ENCODE results near the gene SLC22A8.
"Not testable (repeated sequence)": the region's sequence is repeated elsewhere in the genome, so short reads cannot be mapped to it uniquely, and the experiment has no call there.

SLC22A8 gene

DNA sequence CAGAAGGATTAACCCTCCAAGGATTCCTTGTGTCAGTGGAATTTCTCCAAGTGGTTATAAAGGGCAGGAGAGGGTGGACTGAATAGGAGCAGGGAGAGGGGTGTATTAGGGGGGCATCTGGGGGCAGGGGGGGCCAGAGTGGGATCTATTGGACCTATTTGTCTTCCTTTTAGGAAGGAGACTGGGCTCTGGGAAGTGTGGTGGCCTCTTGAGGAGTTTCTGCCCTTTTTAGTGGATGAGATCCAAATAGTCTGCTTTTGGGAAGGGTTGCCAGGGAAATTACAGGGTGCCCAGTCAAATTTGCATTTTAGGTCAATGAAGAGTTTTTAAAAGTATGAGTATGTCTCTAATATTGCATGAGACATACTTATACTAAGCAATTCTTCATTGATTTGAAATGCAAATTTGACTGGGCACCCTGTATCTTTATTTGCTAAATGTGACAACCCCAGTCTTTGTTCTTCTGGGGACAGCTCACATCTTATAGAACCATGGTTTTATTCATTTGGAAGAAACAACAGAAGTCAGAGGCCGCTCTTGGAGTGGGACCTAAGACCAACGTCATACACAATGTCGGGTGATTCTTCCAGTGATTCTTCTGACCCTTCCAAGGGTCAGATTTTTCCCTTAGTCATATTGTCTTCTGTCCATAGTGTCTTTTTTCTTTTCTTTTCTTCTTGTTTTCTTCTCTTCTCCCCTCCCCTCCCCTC lies 30.4 kb downstream of the SLC22A8 start:
- DNase-seq (ENCODE audit: low read depth in 3 of 3): no peak

DNA sequence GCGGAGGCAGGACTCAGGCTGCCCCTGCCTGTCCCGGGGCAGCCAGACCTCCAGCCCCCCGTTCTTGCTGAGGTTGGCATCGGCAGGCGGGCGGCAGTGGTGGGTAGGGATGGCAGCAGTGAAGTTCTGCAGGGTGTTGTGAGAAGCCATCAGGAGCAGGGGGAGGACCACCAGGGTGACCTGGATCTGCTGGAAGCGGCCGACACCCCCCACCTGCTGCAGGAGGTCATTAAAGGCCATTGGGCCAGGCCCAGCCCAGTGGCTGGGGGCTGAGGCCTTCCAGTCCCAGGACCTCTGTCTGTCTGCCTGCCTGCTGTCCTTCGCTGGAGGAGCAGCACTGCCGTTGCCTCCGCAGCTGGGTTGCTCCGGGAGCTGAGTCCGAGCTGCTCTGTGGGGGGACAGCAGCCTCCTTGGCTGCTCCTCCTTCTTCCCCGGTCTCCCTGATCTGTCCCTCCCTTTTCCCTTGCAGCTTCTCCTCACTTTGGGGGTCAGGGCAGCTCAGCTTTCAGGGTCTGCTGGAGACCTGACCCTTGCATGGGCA lies 31.1 kb downstream of the SLC22A8 start, which contains the start of gene SLC22A6:
Gene SLC22A6 (minus strand): TSS at position 517 of the 541 bp plus-strand sequence. CDS start 277 bp downstream, at position 240.
- DNase-seq (ENCODE audit: low read depth in 3 of 3): no peak

DNA sequence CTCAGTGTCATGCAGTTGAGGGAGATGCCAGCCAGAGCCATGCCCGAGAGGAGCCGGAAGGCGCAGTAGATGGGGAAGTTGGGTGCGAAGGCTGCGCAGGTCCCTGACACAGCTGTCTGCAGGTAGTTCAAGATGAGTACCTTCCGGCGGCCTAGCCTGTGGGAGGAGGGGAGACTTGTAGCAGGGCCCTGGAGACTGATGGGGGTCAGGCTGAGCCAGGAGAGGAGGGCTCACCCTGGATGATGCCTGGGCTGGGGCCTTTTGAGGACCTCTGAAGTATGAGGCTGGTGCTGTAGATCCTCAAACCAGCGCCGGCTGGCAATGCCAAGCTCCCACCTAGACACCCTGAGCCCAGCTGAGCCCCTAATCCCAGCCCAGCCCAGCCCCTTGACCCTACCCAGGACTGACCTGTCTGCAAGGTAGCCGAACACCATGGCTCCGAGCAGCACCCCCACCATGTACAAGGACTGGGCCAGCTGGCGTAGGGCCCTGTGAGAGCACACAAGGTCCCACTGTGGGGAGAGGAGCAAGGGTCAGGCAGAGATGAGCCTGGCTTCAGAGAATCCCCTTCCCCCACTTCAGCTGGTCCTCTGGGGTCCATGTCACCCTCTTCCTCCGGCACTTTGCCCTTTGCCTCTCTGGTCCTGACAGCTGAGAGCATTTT lies 32.0 kb downstream of the SLC22A8 start:
- no peak for DNase-seq (ENCODE audit: low read depth in 3 of 3)

DNA sequence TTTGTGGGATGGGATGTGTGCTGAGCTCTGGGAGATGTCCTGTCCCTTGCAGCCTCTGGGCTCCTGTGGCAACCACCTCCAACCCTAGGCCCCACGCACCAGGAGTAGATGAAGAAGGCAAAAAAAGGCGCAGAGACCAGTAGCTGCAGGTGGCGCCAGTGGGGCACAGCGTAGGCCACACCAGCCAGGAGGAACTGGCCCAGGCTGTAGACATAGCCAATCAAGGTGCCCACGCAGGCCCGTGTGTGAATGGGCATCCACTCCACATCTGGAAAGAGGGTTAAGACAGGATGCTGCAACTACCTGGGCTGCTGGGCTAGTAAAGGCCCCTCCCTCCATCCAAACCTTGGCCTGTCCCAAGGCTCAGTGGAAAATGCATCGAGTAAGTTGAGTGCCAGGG lies 33.9 kb downstream of the SLC22A8 start:
- no peak for DNase-seq (ENCODE audit: low read depth in 3 of 3)

DNA sequence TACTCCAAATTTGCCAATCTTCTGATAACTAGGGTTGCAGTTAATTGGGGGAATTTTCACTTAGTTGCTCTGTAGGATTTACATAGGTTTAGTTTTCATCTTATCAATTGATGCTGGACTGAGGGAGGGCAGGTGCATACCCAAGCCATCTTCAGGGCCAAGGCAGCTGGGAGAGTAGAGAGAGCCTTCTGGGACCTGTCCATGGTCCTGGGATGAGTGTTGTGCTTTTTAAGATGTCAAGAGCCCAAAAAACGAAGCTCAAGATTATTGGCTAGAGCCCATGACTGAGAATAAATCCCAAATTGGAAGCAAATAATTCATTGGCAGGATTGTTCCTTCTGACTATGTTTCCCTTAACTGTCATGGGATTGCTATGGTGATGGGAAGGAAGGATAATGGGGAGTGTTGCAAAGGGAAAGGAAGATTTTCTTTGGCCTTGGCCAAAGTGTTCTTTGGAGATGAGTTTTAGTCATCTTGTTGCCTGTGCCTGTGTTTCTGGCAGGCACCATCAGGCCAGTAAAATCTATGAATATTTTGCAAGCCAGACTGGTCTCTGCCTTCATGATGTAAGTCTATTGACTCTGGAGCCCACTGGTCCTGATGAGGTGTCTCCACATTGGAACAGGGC lies 35.4 kb downstream of the SLC22A8 start:
- DNase-seq (ENCODE audit: low read depth in 3 of 3): no peak

DNA sequence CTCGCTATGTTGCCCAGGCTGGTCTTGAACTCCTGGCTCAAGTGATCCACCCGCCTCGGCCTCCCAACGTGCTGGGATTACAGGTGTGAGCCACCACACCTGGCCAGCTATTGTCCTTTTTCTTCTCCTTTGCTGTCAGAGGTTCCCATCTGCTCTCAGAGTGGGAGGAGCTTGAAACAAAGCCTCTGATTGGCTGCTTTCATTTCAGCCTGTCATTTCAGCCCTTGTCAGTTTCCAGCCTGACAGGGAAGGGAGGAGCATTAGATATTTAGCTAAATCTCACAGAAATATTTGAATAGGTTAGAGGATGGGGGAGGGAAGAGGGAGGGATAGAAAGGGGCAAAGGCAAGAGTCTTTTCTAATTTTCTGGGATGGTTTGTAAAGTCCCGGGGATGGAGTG lies 39.5 kb downstream of the SLC22A8 start:
- DNase-seq (ENCODE audit: low read depth in 3 of 3): no peak

DNA sequence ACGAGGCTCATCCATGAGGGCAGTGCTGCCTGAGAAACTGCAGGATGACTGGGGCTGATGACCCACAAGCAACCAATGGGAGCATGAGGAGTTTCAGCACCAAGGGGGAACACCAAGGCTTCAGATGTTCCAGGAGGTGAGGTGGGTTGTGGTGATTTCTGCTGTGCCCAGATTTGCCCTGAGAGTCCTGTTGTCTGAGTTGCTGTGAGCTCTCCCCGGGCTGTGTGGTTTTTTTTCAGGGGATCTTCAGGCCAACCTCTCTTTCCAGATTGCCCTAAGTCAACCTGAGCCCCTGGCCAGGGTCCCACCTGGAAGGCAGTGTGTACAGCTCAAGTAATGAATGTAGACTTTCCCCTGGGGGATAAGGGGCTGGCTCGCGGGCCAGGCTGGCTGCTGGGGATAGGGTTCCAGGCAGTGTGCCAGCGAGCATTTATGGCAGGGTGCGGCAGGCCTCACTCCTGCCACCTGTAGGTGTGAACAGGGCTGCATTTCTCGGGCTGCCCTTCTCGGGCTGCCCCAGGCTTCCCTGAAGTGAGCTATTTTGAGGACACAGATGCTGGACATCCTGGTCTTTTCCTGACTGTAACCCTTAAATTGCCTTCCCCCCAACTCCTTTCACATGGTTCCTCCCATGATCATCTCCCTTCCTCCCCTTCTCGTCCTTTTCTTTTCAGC lies 40.7 kb downstream of the SLC22A8 start:
- DNase-seq (ENCODE audit: low read depth in 3 of 3): no peak

DNA sequence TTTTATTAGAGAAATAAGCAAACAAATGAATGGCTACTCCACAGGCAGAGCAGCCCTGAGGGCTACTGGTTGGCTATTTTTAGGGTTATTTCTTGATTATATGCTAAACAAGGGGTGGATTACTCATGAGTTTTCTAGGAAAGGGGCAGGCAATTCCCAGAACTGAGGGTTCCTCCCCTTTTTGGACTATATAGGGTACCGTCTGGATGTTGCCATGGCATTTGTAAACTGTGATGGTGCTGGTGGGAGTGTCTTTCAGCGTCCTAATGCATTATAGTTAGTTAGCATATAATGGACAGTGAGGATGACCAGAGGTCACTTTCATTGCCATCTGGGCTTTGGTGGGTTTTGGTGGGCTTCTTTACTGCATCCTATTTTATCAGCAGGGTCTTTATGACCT lies 50.1 kb downstream of the SLC22A8 start:
- DNase-seq (ENCODE audit: low read depth in 3 of 3): no peak

DNA sequence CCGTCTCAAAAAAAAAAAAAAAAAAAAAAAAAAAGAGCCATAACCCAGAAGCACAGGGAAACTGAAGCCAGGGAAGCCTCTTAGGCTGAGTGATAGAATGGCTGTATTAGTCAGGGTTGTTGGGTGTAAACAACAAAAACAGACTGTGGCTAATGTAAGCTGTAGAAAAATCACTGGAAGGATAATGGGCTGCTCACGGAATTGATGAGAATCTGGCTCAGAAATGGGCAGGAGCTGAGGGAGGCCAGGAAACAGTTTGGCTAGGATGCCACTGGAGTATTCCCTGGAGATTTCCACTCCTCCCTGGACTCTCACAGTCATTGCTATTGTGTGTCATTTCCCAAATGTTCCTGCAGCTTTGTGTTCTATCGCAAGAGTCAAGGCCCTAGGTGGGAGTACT lies 53.2 kb downstream of the SLC22A8 start:
- no peak for DNase-seq (ENCODE audit: low read depth in 3 of 3)

DNA sequence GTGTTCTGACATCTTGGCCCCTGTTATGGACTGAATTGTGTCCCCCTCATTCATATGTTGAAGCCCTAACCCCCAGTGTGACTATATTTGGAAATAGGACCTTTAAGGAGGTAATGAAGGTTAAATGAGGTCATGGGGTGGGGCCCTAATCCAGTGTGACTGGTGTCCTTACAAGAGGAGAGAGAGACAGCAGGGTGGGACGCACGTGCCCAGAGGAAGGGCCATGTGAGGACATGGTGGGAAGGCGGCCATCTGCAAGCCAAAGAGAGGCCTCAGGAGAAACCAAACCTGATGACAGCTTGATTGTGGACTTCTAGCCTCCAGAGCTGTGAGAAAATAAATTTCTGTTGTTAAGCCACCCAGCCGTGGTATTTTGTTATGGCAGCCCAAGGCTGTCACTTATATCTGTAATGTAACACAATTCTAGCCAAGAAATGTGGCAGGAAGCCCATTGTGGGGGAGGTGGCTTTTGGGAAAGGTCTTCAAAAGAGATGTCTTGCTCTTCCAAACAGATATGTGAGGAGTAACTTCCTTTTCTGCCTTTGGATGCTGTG lies 54.5 kb downstream of the SLC22A8 start:
- DNase-seq (ENCODE audit: low read depth in 3 of 3): no peak

DNA sequence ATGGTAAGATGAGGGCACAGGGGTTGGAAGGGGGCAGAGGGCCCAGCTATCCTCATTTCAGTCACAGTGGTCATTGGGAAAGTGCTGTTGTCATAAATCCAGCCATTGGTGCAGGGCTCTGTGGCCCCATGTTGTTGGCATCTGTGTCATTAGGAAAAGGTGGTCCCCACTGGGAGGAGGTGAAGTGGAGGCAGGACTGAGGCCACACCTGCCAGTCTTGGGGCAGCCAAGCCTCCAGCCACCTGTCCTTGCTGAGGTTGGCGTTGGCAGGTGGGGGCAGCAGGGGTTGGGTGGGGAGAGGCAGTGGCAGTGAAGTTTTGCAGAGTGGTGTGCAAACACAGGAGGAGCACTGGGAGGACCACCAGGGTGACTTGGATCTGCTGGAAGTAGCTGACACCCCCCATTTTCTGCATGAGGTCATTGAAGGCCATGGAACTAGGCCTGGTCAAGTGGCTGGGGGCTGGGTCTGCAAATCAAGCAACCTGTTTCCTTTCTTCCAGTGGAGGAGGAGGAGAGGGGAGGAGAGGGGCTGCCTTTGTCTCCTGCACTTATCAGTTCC lies 56.1 kb downstream of the SLC22A8 start:
- DNase-seq (ENCODE audit: low read depth in 3 of 3): no peak

DNA sequence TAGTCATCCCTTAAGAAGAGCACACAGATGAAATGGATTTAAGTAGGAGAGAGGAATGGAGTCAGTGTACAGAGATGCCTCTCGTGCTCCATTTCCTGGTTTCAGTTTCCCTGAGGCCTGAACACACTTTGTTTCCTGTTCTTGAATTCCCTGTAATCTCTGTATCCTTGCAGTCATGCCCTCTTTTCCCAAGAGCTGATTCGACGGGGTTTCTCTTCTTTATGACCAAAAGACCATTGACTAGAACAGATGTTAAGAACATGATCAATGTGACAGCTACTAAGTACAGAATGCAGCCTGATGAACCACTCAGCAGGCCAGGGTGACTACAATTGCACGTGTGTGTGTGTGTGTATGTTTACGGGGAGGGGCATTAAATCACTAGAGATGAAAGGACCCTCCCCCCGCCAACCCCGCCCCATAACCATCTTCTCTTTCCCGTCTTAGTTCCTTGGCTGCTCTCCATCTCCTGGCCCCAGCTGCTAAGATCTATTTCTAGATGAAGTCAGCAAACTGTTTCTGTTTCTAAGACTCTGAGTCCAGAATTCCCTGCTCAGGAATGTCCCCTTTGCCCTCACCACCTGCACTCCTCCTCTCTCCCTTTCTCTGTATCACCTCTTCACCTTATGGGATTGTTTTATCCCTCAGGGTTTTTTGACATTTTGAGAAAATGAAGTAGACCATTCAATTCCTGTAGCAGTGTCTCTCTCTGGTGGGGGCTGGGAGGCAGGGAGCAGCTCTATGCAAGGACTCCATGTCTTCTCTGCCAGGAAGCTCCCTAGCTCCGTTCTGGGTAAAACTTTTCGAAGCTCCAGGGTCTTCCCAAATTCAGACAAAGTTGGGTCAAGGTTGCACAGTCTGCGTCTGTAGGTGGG lies 56.9 kb downstream of the SLC22A8 start:
- no peak for DNase-seq (ENCODE audit: low read depth in 3 of 3)

DNA sequence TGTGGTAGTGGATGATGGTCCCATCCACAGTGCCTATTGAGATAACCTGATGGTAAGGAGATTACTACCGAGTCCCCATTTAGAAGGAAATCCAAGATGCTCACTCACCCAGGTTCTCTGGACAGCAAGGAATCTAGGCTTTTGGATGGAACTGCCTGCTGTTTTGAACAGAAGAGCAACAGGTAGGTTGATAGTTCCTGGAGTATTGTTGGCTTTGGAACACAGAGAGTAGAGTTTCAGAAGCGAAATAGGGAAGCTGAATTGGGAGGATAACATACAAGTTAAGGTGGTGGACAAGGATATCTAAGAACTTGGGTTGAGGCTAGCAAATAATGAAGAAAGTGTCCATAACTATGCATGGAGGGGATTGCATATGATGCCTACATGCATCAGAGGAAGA lies 58.5 kb downstream of the SLC22A8 start:
- DNase-seq (ENCODE audit: low read depth in 3 of 3): no peak

DNA sequence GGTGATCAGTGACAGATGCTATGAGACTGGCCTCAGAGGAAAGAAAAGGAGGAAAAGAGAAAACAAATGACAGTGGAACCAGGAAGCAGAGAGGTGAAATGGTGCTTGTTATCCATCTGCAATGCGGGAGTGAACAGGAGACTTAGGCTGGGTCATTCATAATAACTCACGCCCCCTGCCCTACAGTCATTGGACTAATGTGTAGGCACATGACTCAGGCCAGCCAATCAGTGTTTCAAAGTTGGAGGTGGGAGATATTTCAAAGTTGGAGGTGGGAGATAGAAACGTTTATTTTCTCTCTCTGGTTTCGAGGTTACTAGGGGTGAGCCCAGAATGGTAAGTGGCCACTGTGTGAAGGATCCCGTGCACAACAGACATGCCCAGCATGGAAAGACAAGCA lies 61.2 kb downstream of the SLC22A8 start:
- DNase-seq (ENCODE audit: low read depth in 3 of 3): no peak

DNA sequence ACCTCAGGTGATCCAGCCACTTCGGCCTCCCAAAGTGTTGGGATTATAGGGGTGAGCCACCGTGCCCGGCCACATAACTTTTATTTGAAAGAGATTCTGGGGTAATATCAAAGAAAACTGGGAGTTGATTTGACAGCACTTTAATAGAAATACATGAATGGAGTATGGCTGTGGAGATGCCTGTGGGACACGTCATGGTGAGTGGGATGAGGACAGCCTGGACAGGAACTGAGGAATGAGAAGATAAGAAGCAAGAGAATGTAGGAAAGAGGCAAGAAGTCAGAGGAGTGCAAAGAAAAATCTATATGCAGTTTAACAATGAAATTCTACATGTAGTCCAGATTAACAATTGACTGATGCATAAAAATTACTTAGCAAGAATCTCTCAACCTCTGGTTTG lies 61.8 kb downstream of the SLC22A8 start:
- DNase-seq (ENCODE audit: low read depth in 3 of 3): no peak

DNA sequence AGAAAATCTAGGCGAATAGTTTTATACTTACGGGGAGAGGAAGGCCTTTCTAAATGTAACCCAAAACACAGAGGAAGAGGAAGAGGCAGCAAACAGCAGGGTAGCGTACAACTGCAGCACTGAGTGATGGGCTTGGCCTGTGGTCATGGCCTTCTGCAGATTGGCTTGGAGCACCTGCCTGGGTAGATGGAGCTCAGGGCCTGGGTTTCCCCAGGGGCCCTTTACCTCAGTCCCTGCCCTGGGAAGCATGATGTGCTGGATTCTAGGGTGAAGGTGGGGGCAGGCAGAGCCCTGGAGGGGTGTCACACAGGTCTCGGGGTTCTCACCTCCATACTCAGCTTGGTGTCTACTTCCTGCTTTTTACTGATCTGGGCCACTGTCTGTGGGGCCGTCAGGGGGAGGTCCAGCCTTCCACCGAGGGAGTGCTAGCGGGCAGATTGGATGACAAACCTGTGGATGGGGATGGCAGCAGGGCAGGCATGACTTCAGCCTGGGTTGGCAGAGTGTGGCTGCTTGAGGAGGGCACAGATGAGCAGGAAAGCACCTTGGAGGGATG lies 66.8 kb downstream of the SLC22A8 start:
- DNase-seq (ENCODE audit: low read depth in 3 of 3): no peak

DNA sequence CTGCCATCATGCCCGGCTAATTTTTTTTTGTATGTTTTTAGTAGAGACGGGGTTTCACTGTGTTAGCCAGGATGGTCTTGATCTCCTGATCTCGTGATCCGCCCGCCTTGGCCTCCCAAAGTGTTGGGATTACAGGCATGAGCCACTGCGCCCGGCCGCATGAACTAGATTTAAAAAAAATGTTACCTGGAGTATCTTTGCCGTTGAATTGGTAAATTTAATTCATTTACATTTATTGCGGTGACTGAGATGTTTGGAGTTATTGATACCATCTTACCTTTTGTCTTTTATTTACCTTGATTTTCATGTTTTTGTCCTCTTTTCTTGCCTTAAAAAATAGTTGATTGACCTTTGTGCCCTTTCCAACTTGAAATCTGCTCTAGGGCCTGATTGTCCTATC lies 70.1 kb downstream of the SLC22A8 start:
- DNase-seq (ENCODE audit: low read depth in 3 of 3): not testable (repeated sequence)
